Hippocampal formation (tissue), 2 donors: ENCODE results near the gene KRTAP12-3.
"Not testable (repeated sequence)": the region's sequence is repeated elsewhere in the genome, so short reads cannot be mapped to it uniquely, and the experiment has no call there.

ENCODE experiments used
- DNase-seq, 2 donors: peaks; one replicate each; lab custom pipeline; 2025; lab: John Stamatoyannopoulos, UW

KRTAP12-3 gene

GRCh38 chr21:44627181-44627822 is 30.4 kb upstream of the KRTAP12-3 start:
- DNase-seq, result not testable (repeated sequence)

- not testable (repeated sequence) for DNase-seq
These were observed 29.9 kb upstream of the KRTAP12-3 start for GRCh38 chr21:44627831-44628233.

GRCh38 chr21:44628707-44629391 is 28.9 kb upstream of the KRTAP12-3 start:
- no peak for DNase-seq

GRCh38 chr21:44630440-44630839 is 27.3 kb upstream of the KRTAP12-3 start:
- DNase-seq, result no peak

GRCh38 chr21:44632067-44632466 is 25.7 kb upstream of the KRTAP12-3 start:
- no peak for DNase-seq

GRCh38 chr21:44636209-44637017 is 21.3 kb upstream of the KRTAP12-3 start:
- DNase-seq, result no peak

GRCh38 chr21:44637018-44637850 is 20.5 kb upstream of the KRTAP12-3 start, which contains the start of gene KRTAP10-10:
TSS of gene KRTAP10-10 (plus strand) at chr21:44637356. CDS start at chr21:44637418, 62 bp downstream.
- DNase-seq, result no peak

GRCh38 chr21:44637851-44638348 is 19.8 kb upstream of the KRTAP12-3 start:
- DNase-seq, result not testable (repeated sequence)

GRCh38 chr21:44638506-44639330 is 19.0 kb upstream of the KRTAP12-3 start:
- DNase-seq, result not testable (repeated sequence)

- DNase-seq, result no peak
These were observed 18.4 kb upstream of the KRTAP12-3 start for GRCh38 chr21:44639331-44639655.

- no peak for DNase-seq
These were observed 17.0 kb upstream of the KRTAP12-3 start for GRCh38 chr21:44640761-44641160.

- no peak for DNase-seq
These were observed 13.9 kb upstream of the KRTAP12-3 start for GRCh38 chr21:44643741-44644310.

- no peak for DNase-seq
These were observed 12.9 kb upstream of the KRTAP12-3 start for GRCh38 chr21:44644878-44645277.

- not testable (repeated sequence) for DNase-seq
These were observed 11.1 kb upstream of the KRTAP12-3 start, which contains the start of gene KRTAP10-11 for GRCh38 chr21:44646366-44647221. TSS of gene KRTAP10-11 (plus strand) at chr21:44646414. CDS start at chr21:44646459, 45 bp downstream.

- DNase-seq, result no peak
These were observed 10.5 kb upstream of the KRTAP12-3 start for GRCh38 chr21:44647222-44647552.

- DNase-seq, result no peak
These were observed 9.0 kb upstream of the KRTAP12-3 start for GRCh38 chr21:44648557-44649311.

- DNase-seq, result no peak
These were observed 8.1 kb upstream of the KRTAP12-3 start for GRCh38 chr21:44649521-44650100.

- DNase-seq, result no peak
These were observed 7.3 kb upstream of the KRTAP12-3 start for GRCh38 chr21:44650265-44650972.
